HCT116 (cell line): ENCODE data around the gene MUC20. TPM values are rescaled to one million over a fixed set of nuclear protein-coding genes. Genes with fewer than 3 reads are reported as not detected.
"Not testable (repeated sequence)": the region's sequence is repeated elsewhere in the genome, so short reads cannot be mapped to it uniquely, and the experiment has no call there.

ENCODE experiments used
- ATAC-seq: fragments of 200-7000 bp; cut with Tn5 transposase; 2 replicates; pipeline ENCODE4 v1.9.1; 2020; ENCODE audit warnings: mild to moderate bottlenecking, moderate library complexity
- BruUV-seq: library from RNA; stranded (reverse); fragments of 400-500 nt; replicated peaks from 2 replicates; lab custom pipeline; 2021; lab: Mats Ljungman, UMichigan
- CTCF ChIA-PET: fragments of 300-600 bp; sonication (Branson Sonifier 250); formaldehyde crosslinking; loops from one replicate; lab custom pipeline; 2021; ENCODE audit warnings: antibody characterized with exemption; lab: Charles Lee
- POLR2A ChIA-PET: fragments of 300-600, 350-600 bp; sonication (Branson Sonifier 250); formaldehyde crosslinking; loops from one replicate; lab custom pipeline; 2021; ENCODE audit warnings: antibody characterized with exemption; lab: Charles Lee
- RAD21 ChIA-PET, 2 experiments: fragments of 300-600 bp; sonication (Branson Sonifier 250); formaldehyde crosslinking; loops; one replicate each; lab custom pipeline; 2023; ENCODE audit warnings: low total read pairs in 2 of 2; ENCODE audit not compliant: uncharacterized antibody in 2 of 2, unreplicated experiment in 2 of 2, low non-redundant PET in 1 of 2; lab: Charles Lee
- DNase-seq: peaks from one replicate; pipeline ENCODE4 v3.0.0-alpha.2; 2010; ENCODE audit warnings: low read depth, low spot score
- H2AFZ ChIP-seq: fragments of 200-600 bp; shearing (Covaris generic), sonication (generic); 2 replicates; pipeline ENCODE4 v1.6.1; 2017; ENCODE audit warnings: low read depth, mixed run types, mixed read lengths, antibody characterized with exemption, low read length; ENCODE audit not compliant: poor library complexity, severe bottlenecking
- H3K27ac ChIP-seq: 2 replicates; pipeline ENCODE4 v1.5.1; 2012; ENCODE audit warnings: low read depth, low read length
- H3K27me3 ChIP-seq: fragments of 200-600 bp; sonication (generic); 2 replicates; pipeline ENCODE4 v1.6.1; 2016; ENCODE audit warnings: mixed run types, low read length, mixed read lengths; ENCODE audit not compliant: insufficient read depth
- H3K36me3 ChIP-seq, 2 experiments: fragments of 200-500 bp in 1 of 2; fragments of 200-600 bp in 1 of 2; sonication (Bioruptor generic) in 1 of 2; sonication (generic) in 1 of 2; 2 replicates each; pipeline versions ENCODE4 v1.5.1 to v1.6.1; 2014 to 2016; ENCODE audit warnings: low read length in 2 of 2, inconsistent platforms in 1 of 2, mixed read lengths in 1 of 2, mixed run types in 1 of 2; ENCODE audit not compliant: insufficient read depth in 2 of 2, control insufficient read depth in 1 of 2
- H3K4me1 ChIP-seq, 2 experiments: fragments of 200-600 bp in 1 of 2; sonication (generic) in 1 of 2; 2 replicates each; pipeline versions ENCODE4 v1.5.1 to v1.6.1; 2012 to 2017; ENCODE audit warnings: low read length in 2 of 2, inconsistent platforms in 1 of 2, mild to moderate bottlenecking in 1 of 2, mixed read lengths in 1 of 2, mixed run types in 1 of 2, moderate library complexity in 1 of 2; ENCODE audit not compliant: insufficient read depth in 2 of 2, control insufficient read depth in 1 of 2
- H3K4me2 ChIP-seq: fragments of 200-600 bp; sonication (generic); 2 replicates; pipeline ENCODE4 v1.6.1; 2017; ENCODE audit warnings: mixed run types, low read length, mixed read lengths
- H3K4me3 ChIP-seq, 2 experiments: fragments of 200-600 bp in 1 of 2; sonication (generic) in 1 of 2; replicated peaks in 1 of 2; 2 replicates each; pipeline ENCODE4 v1.5.1; 2011 to 2016; ENCODE audit warnings: low read length in 2 of 2, control low read depth in 1 of 2, low read depth in 1 of 2, mild to moderate bottlenecking in 1 of 2, mixed read lengths in 1 of 2, mixed run types in 1 of 2
- H3K79me2 ChIP-seq: fragments of 200-600 bp; sonication (generic); 2 replicates; pipeline ENCODE4 v1.6.1; 2017; ENCODE audit warnings: mild to moderate bottlenecking, mixed run types, low read length, moderate library complexity, mixed read lengths; ENCODE audit not compliant: insufficient read depth
- H3K9ac ChIP-seq: fragments of 200-600 bp; sonication (generic); 2 replicates; pipeline ENCODE4 v1.6.1; 2016; ENCODE audit warnings: low read length, mixed read lengths
- H3K9me2 ChIP-seq: fragments of 200-600 bp; sonication (generic), shearing (Covaris generic); 2 replicates; pipeline ENCODE4 v1.6.1; 2017; ENCODE audit warnings: mixed run types, mild to moderate bottlenecking, moderate library complexity; ENCODE audit not compliant: insufficient read depth
- H3K9me3 ChIP-seq, 2 experiments: fragments of 200-500 bp in 1 of 2; fragments of 200-600 bp in 1 of 2; sonication (Bioruptor generic) in 1 of 2; sonication (generic) in 1 of 2; 2 replicates each; pipeline ENCODE4 v1.6.1; 2014 to 2017; ENCODE audit warnings: low read length in 2 of 2, mixed read lengths in 2 of 2, inconsistent platforms in 1 of 2, low read depth in 1 of 2, mild to moderate bottlenecking in 1 of 2, mixed run types in 1 of 2, moderate library complexity in 1 of 2; ENCODE audit not compliant: control insufficient read depth in 1 of 2, insufficient read depth in 1 of 2
- H4K20me1 ChIP-seq: fragments of 200-600 bp; sonication (generic), shearing (Covaris generic); 2 replicates; pipeline ENCODE4 v1.6.1; 2017; ENCODE audit warnings: mixed run types, mild to moderate bottlenecking, moderate library complexity; ENCODE audit not compliant: insufficient read depth
- CBX3 ChIP-seq: IDR thresholded peaks from 2 replicates; pipeline ENCODE4 v1.6.1; 2012; ENCODE audit warnings: low read depth
- CEBPB ChIP-seq: IDR thresholded peaks from 2 replicates; pipeline ENCODE4 v1.6.1; 2012; ENCODE audit warnings: low read depth
- EGR1 ChIP-seq: IDR thresholded peaks from 2 replicates; pipeline ENCODE4 v1.6.1; 2012; ENCODE audit warnings: low read depth
- ELF1 ChIP-seq: IDR thresholded peaks from 2 replicates; pipeline ENCODE4 v1.6.1; 2012; ENCODE audit warnings: low read depth, borderline replicate concordance
- FOSL1 ChIP-seq: IDR thresholded peaks from 2 replicates; pipeline ENCODE4 v1.6.1; 2012; ENCODE audit warnings: low read depth
- JUND ChIP-seq: IDR thresholded peaks from 2 replicates; pipeline ENCODE4 v1.6.1; 2012
- RAD21 ChIP-seq: IDR thresholded peaks from 2 replicates; pipeline ENCODE4 v1.6.1; 2012; ENCODE audit warnings: low read depth, mild to moderate bottlenecking
- SP1 ChIP-seq: IDR thresholded peaks from 2 replicates; pipeline ENCODE4 v1.6.1; 2012; ENCODE audit warnings: low read depth
- ZNF274 ChIP-seq: fragments of 200-500 bp; sonication (Bioruptor generic); IDR thresholded peaks from 2 replicates; pipeline ENCODE4 v1.6.1; 2014; ENCODE audit warnings: mild to moderate bottlenecking, low read depth, low read length, inconsistent platforms
- intact Hi-C: fragments of 100-400 bp; cut with micrococcal nuclease; formaldehyde crosslinking; loops from 2 replicates; pipeline ENCODE4 v1.10.0; 2022
- total RNA-seq: library from RNA; stranded (reverse); gene quantifications from one replicate; pipeline ENCODE4 v1.2.1, GENCODE V29; 2021; ENCODE audit not compliant: unreplicated experiment
- TF ChIP-seq, protein P1 (sequence below): IDR thresholded peaks from 2 replicates; pipeline ENCODE4 v1.6.1; 2012

MUC20 gene
- total RNA-seq, 1 experiment from 2014 or later: 2.4 TPM

DNA sequence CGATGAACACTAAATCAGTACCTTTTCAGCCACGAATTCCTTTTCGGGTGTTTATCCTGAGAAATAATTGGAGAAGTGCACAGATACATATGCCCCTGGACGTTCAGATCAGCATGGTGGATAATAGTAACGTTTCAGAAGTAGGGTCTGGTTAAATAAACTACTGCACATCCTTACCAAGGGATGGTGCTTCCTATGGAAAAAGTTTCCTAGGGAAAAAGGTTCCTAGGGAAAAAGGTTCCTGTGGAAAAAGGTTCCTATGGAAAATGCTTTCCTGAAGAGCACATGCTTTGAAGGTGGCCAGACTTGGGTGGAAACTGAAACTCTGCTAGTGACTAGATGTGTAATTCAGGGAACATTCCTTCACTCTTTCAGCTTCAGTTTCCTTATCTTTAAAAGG lies 28.3 kb downstream of the MUC20 start:
- Histone ChIP-seq H3K4me2 (peak overlapping the region; percentile 88), H3K27ac (0 out of 2 replicates have a peak overlapping the region, but pooled peaks have one; percentile 2), H3K4me3 (peak overlapping the region; percentile 43 to 46)
- H3K9me3 ChIP-seq, POLR2A ChIA-PET, H4K20me1 ChIP-seq, H3K36me3 ChIP-seq, H2AFZ ChIP-seq, H3K27me3 ChIP-seq, RAD21 ChIA-PET, H3K9me2 ChIP-seq: not testable (repeated sequence)
- ATAC-seq: peak; percentile 21; the same call in 1 of the 2 replicates
- CTCF ChIA-PET: interaction anchor here (1.2 kb wide), 1 partner anchor 165 kb away, joined by 3 read pairs; no protein-coding TSS in a partner anchor
- intact Hi-C loops: loop anchor here (2.0 kb wide), 1 partner anchor 128 kb away; no protein-coding TSS in a partner anchor
- 0 out of 2 replicates have a peak, but pooled peaks have one; percentile 56 for TF ChIP-seq CBX3
- TF ChIP-seq, all 23 proteins: peak for 1; not testable (repeated sequence) for 22
- DNase-seq: peak; percentile 8
- not testable (repeated sequence) for BruUV-seq, H3K79me2 ChIP-seq
- Histone ChIP-seq H3K4me1 (peaks cover 7 to 13% of the 10 kb centered on the region in 2 experiments; a peak in 2 of 4 replicates), H3K9ac (peak overlapping the region; percentile 28; the same call in 1 of the 2 replicates)

- Histone ChIP-seq H2AFZ (no peak overlapping the region), H3K4me1 (peaks cover 7 to 13% of the 10 kb centered on the region in 2 experiments; a peak in 2 of 4 replicates), H3K79me2 (no peaks in the 10 kb centered on the region), H3K36me3 (no peaks in the 10 kb centered on the region), H3K27ac (no peak overlapping the region), H3K4me2 (no peak overlapping the region), H3K4me3 (no peak overlapping the region), H3K9ac (no peak overlapping the region), H3K9me2 (no peaks in the 10 kb centered on the region), H3K9me3 (no peaks in the 10 kb centered on the region), H3K27me3 (no peaks in the 10 kb centered on the region), H4K20me1 (no peaks in the 10 kb centered on the region)
- intact Hi-C loops: no loop called here
- CTCF ChIA-PET: no interaction called here
- DNase-seq: no peak
- RAD21 ChIA-PET: no interaction called here
- no TSS peak for BruUV-seq
- TF ChIP-seq ELF1 (no peak), RAD21 (no peak), FOSL1 (no peak), SP1 (no peak), ZNF274 (no peak), EGR1 (no peak), JUND (no peak), CBX3 (no peak), CEBPB (no peak)
- TF ChIP-seq, protein P1, sequence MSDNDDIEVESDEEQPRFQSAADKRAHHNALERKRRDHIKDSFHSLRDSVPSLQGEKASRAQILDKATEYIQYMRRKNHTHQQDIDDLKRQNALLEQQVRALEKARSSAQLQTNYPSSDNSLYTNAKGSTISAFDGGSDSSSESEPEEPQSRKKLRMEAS: no peak
- ATAC-seq: no peak
- POLR2A ChIA-PET: no interaction called here
These were observed 30.2 kb downstream of the MUC20 start for GRCh38 chr3:195750797-195751520.
